Stimulated activated CD8-positive, alpha-beta memory T cell treated with anti-CD3 and anti-CD28 coated beads, Interleukin-2, amount 100 ng/mL, for 48 hours (primary cell): ENCODE data around the gene HOATZ.

ENCODE experiments used
- DNase-seq, 2 donors: peaks; one replicate each; pipeline ENCODE4 v3.0.0-alpha.2; 2020; ENCODE audit warnings: low read depth in 2 of 2

Gene HOATZ

DNA sequence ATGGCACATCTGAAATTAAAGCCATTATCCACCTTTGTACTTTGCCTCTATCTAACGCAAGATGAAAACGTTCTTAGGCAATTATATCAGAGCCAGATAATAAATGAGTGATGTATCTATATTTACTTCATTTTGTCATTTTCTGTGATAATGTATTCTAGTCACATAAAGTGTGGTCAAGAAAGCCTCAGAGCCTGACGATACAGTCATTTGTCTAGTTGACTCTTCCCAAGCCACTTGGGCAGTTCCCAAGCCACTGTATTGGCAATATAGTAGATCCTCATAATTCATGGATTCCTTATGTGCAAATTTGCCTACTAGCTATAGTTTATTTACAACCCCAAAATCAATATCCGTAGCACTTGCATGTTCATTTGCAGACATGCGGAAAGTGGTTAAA, 7.8 kb downstream of the HOATZ start:
- DNase-seq, result no peak

DNA sequence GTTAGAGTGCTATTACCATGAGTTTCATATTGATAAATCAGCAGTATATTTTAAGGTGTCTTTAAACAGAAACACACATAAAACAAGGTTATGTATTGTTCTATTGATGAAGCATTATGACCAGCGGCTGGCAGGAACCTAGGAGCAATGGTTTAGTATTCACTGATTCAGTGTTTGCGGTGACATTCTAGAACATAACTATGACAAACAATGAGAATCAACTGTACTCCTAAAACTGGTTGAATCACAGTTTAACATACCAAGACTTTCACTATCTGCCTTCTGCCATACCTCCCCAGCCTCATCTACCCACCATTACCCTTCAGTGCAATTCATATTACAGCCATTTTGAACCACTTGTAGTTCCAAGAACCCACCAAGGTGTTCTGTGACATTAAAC, 8.8 kb downstream of the HOATZ start:
- DNase-seq, result no peak

DNA sequence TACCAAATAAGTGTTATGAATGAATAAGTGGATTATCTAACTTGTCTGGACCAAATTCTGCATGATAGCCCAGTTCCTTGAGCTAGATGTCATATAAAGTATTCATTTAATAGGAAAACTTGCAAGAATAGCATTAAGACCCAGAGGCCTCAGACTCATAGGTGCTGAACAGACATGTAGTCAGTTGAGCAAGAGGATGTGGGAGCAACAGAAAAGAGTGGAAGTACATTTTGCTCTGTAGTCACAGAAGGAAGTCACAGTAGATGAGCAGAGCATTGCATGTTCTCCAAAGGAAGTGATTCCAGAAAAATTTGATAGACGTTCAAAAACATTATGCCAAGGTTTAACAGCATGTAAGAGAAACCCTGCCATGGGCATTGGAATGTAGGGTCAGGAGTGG, 9.5 kb downstream of the HOATZ start:
- no peak for DNase-seq

DNA sequence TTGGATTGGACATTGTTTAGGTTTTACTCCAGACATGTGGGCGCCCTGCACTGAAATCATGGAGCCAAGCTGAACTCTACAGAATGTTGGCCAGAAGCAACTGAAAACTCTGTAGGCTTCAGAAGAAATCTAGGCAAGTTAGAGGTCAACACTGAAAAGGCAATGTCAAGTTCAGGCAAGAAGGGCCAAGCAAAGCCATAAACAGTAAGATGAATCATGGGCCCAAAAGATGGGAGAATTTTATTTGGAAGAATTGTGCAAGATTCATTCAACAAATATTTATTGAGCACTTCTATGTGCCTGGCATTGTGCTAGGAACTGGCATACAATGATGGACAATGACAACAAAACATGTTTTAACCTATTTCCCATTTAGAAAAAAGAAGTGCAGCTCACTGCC, 10.9 kb downstream of the HOATZ start:
- no peak for DNase-seq

DNA sequence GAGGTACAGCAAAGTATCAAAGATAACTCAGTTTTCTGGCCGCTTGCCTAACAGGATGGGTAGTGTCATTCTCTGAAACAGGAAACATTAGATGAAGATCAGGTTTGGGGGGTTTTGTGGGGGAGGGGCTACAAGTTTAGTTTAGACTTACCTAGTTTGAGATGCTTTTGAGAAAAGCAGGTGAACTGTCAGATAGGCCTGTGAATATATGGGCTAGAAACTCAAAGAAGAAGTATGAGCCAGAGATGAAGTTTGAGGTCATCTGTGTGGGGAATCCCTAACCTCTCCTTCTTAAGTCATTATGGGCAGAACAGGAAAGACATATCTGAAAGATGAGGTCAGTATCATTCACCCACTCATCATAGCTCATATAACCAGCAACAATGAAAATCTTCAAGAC, 11.9 kb downstream of the HOATZ start:
- DNase-seq, result no peak

DNA sequence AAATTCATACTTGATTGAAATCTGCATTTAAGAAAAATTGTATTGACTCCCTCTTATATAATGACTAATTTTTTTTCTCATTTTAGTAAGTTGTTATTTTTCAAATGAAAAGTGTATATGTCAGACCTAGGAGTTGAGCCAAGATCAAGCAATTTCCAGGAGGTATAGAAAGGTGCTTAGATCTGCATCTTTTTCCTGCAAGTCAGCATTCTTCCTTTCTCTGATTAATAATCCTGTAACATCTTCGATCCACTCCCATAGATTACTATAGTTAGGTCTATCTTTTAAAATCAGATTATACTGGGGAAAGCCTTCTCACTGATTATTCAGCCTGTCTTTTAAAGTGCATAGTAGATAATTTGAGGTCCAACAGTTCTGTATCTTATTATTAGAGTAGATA, 12.7 kb downstream of the HOATZ start:
- DNase-seq, result no peak

DNA sequence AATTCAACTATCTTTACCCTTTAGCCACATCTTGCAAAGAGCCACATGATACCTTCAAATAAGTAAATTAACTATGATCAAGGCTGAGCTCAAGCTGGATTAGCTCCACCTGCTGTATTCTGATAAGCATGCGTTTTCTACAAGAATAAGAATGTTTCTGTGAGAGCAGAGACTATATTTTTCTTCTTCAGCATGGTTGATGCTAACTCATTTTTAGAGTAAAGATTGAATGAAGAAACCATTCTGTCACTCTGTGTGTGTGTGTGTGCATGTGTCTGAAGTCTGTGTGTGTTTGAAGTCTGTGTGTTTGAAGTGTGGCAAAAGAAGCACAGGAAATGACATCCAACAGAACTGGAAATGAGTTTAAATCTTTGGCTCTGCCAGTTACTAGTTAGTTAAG, 14.0 kb downstream of the HOATZ start:
- DNase-seq, result no peak

DNA sequence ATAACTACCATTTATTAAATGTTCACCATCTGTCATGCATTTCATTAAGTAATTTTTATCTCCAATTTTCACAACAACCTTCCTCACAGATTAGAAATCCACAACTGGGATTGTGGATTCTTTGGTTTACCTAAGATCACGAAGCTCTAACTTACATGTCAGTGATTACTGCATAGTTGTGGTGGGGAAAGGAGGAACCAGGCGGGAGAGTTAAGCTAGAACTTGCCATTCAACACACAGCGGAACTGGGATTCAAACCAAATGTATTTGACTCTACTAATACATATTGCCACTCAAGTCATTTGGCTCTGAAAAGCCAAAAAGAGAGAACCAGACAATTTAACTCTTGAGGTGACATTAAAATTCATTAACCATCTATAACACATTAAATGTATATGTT, 15.5 kb downstream of the HOATZ start:
- no peak for DNase-seq

DNA sequence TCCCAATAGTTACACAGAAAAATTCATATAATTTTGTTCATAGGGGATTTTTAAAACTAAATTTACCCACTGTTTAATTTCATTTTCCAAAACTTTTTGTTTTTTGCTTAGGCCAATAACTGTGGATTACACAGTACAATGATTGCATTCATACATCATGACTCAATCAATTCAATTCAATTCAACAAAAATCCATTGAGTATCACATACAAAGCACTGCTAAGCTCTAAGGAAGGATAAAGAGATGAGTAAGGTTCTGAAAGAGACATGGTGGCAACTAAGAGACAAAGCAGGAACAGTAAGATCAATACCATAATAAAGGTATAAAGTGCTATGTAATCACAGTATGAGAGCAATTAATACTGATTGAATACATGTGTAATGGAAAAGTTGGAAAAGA, 16.6 kb downstream of the HOATZ start:
- DNase-seq, result no peak

DNA sequence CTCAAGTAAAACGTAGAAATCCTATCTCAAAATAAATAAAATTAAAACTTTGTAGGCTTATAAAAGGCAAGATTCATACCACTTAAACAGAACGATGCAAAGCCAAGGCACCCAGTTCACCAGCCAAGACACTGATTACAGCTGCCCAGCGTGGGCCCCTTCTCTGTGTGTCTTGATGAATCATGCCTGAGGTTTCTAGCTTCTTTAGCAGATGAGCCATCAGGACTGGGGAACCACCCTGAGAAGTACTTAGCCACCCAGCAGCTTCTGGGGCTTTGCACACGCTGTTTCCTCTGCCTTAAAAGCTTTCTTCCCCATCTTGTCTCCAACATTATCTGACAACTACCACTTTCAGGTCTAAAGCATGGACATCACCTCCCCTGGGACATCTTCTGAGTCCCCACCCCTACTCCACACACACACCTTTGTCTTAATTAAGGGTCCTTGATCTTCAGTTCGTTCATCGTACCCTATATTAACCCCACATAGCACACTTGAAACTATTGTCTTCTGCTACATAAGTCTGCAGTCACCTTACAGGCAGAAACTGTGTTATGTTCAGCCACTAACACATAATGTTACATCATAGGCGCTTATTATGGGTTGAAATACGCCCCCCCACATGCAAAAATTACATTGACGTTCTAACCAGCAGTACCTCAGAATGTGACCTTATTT, 17.2 kb downstream of the HOATZ start:
- DNase-seq, result peak in 1 of 2 donors; percentile 61

DNA sequence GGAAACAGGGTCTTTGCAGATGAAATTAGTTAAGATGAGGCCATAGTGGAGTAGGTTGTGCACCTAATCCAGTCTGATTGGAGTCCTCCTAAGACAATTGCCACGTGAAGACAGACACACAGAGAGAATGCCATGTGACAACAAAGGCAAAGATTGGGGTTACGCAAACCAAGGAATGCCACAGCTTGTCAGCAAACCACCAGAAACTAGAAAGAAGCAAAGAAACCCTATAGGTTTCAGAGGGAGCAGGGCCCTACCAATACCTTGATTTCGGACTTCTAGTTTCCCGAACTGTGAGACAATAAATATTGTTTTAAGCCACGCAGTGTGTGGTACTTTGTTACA, 17.8 kb downstream of the HOATZ start:
- no peak for DNase-seq

DNA sequence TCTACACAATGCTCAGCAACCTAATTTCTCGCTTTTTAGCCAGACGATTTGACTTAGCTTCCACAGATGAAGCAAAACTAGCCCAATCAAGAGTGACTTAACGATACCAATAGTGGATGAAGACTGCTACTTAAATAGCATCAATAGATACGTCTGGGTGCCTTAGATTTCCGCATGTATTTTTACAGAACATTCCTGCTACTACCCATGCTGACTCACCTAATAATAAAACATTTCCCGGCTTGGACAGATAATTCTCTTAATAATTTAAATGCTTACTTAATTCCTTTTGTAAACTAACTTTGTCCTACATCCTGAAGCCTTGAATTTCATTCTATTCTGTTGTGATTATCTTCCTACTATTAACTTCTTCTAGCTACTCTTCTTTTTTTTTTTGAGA, 20.7 kb downstream of the HOATZ start:
- DNase-seq, result no peak

DNA sequence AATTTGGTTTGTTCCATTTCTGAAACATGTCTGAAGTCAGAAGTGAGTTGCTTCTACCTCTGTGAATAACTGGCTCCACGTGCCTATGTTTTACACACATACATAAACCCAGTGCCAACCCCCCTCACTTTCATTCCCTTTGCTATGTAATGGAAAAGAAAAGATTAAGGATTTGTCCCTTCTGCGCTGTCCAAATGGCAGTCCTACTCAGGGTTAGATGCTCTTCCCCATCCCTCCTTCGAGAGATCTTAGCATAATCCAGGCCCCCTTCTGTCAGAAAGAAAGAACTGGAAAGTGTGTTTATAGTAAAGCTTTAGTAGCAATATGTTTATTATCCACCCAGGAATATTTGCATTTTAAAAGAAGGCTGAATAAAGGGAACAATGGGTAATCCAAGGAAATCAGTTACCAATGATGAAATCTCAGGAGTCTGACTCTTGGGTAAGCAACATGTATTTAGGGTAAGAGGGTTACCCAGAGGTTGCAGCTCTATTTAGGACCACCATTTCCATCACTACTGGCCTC, 22.8 kb downstream of the HOATZ start:
- no peak for DNase-seq

DNA sequence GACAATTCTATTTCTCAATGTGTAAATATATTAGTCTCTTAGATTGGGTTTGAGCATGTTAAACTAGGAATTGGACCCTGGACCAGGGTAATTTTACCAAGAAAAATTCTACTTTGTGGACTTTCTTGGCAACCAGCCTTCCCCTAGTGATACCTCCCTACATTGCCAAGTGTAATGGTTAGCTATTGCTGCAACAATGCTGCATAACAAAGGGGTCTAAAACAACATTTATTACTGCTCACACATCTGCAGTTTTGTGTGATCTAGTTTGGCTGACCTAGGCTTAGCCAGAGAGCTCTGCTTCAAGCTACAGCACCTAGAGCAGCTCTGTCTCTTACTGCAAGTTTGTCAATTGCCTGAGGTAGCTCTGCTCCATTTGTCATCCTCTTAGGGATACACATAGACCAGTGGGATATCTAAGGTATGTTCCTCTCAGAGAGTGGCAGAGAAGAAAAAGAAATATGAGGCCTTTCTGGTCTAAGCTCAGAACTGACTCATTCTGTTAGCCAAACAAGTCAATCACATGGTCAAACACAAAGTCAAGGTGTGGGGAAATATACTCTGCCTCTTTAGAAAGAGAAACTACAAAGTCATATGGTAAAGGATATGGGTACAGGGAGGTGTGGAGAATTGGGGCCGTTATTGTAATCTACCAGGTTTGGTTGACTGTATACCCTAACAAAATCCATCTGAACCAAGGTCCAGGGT, 24.0 kb downstream of the HOATZ start:
- no peak for DNase-seq

DNA sequence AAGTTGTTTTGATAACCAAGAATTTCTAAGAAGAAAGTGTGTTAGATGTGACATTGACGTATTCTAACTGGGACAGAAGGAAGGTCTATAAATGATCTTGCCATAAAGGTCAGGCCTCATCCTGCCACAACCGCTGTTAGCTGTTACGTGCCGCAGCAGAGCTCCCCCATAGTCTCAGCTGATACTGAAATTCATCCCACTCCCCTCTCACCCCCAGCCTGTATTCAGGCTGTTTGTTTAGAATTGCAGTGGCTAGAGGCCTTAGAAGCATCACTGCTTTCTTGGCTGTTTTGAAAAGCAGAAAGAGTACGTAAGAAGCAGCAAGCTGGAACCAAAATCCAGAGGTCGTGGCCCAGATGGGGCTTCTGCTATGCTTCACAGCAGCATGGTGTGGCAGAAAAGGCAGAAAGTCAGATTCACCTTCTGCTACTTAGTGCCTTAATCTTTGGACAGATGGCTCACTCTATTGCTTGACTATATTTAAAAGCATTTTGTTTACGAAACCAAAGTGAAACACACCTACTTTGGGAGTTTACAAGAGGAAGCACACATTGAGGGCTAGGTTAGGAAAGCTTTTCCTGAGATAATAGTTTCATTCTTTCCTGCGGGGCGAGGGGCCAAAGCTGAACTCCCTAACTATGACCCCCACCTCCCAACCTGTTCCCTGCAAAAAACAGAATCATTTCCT, 25.0 kb downstream of the HOATZ start:
- no peak for DNase-seq

DNA sequence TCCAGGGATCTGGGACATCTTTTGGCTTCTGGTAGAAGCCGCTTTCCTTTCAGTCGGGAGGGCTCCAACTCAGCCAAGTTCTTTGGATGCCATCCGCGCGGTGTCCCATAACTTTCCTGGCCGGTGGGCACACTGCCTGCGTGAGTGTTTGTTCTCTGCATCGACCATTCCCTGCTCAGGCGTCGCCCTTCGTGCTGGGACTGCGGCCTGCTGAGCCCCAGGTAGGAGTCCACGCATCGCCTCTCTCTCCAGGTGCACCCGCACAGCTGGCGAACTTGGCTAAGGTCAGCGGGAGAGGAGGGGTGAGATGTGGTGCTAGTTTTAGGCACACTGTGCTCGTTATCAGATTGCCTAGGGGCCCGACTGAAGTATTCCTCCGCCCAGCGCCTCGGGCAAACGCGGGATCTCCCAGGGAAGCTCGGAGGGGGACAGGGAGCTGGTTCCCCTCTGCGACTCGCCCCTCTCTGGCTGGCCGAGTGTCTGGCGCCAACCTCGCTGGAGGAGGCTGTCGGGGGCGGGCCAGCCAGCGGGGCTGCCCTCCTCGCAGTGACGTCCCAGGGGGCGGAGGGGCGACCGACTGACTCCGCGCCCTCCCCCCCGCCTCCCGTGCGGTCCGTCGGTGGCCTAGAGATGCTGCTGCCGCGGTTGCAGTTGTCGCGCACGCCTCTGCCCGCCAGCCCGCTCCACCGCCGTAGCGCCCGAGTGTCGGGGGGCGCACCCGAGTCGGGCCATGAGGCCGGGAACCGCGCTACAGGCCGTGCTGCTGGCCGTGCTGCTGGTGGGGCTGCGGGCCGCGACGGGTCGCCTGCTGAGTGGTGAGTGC, 25.7 kb downstream of the HOATZ start, which contains the start of gene LAYN:
TSS of gene LAYN (plus strand) at position 607 of the 823 bp plus-strand sequence. CDS start at position 731, 124 bp downstream.
- peak; percentile 32 to 59 for DNase-seq

DNA sequence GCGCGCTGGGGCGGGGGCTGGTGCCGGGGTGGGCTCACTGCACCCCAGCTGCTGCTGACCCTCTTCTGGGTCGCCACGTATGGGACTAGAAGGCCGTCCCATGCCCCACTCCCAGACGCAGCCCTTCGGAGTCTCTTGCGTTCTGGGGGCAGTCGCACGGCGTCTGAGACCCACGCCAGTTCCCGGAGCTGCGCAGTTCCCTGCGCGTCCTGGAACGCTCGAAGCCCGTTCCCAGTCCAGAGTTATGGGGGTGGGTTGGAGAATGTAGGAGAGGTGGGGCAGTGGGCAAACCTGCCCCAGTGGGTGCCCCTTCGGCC, 26.3 kb downstream of the HOATZ start:
- DNase-seq, result no peak

DNA sequence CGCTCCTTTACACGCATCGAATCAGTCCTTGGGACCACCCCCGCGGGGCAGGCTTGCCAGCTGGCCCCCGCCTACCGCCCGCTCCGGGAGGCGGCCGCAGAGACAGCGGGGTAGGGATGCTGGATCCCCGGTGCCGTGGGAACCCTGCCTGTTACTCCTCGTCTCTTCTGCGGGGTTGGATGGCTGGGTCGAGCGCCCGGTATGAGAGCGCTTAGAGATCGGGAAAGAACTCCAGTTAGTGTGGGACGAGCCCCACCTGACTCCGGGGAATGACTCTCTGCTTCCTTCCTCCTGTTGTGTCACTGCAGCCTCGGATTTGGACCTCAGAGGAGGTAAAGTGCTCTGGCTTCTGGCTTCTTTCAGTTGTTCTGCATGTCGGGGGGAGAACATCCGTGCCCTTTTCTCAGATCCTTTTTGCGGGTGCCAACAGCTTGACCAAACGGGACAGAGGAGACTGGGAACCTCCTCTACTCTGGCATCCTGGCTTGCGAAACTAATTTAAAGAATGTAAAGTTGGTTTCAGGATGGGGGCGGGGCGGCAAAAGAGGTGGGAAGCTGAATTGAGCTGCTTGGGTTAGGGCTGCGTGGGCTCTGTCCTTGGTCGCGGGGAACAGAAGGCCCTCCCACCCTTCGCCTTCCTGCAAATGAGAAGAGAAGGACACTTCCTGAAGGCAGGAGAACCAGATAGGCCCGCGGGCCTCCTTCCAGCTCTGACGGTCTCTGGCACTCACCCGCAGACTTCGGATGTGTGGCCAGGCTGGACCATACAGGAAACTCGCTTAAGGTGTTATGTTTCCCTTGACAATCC, 26.9 kb downstream of the HOATZ start:
- no peak for DNase-seq

DNA sequence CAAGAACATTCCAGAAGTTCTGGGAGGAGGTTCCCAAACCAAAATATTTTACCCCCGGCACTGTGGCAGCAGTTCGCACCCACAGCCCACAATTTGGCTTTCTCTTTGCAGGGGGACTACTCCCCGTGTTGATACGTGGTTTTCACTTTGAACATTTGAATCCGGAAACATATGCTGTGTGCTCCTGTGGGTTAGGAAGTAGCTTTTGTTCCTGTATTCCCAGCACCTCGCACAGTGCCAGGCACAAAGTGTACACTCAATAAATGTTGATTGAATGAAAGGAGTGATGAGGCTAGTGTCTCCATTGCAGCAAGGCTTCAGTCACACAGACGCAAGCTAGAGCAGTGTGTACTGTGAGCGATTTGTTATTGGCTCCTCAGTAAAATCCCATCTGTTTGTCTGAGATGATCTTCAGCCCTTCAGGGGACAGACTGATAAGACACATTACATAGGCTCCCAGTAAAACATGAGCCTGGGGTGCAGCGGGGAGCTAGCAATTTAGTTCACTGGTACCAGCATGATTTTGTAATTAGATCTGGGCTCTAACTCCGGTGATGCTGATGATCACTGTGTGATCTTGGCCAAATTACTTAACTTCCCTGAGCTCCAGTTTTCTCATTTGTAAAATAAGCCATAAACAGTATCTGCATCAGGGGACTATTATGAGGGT, 28.2 kb downstream of the HOATZ start:
- DNase-seq, result no peak

DNA sequence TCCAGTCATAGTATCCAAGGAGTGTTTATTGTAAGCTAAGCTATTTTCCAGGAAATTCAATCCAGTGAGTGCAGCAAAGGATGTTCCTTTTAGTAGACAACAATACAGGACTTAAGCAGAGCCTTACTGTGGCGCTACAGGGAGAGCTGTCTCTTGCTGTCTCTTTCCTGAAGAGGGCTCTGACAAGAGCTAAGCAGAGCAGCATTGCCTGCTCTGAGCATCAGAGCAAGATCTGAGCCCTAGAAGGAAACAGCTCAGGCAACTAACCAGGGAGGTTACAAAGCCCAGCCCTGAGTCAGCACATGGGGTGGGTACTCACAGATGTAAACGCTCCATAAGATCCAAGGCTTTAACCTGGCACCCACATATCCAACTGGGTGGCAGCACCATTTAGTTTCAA, 33.9 kb downstream of the HOATZ start:
- no peak for DNase-seq
